HepG2 (cell line): ENCODE data around the gene FRMD4A. TPM values are rescaled to one million over a fixed set of nuclear protein-coding genes. Genes with fewer than 3 reads are reported as not detected.

Experiments
- ATAC-seq: fragments of 200-7000 bp; cut with Tn5 transposase; 3 replicates; pipeline ENCODE4 v1.9.1; 2020; ENCODE audit warnings: mild to moderate bottlenecking, moderate library complexity
- BruUV-seq: library from RNA; stranded (reverse); fragments of 400-500 nt; replicated peaks from 2 replicates; lab custom pipeline; 2021; lab: Mats Ljungman, UMichigan
- CTCF ChIA-PET: fragments of 300-600 bp; formaldehyde crosslinking; extraction: SDS; loops from one replicate; lab custom pipeline; 2021; ENCODE audit warnings: low total read pairs, inconsistent platforms, low intra/inter-chr PET ratio; lab: Yijun Ruan, JAX
- POLR2A ChIA-PET: fragments of 350-600 bp; sonication (Branson Sonifier 250); formaldehyde crosslinking; loops from one replicate; lab custom pipeline; 2020; ENCODE audit warnings: antibody characterized with exemption, inconsistent platforms; lab: Yijun Ruan, JAX
- DNase-seq: peaks from one replicate; pipeline ENCODE4 v3.0.0-alpha.2; 2015; ENCODE audit warnings: low spot score
- FAIRE-seq: peaks from 3 replicates; lab custom pipeline; 2011; peaks lifted over from hg19 to GRCh38; lab: Jason Lieb, UNC
- H2AFZ ChIP-seq: one replicate; pipeline ENCODE4 v1.6.1; 2011; ENCODE audit warnings: low read length, inconsistent platforms
- H3K27ac ChIP-seq: fragments of 300-600 bp; 3 replicates; pipeline ENCODE4 v1.8.0; 2011; ENCODE audit warnings: mixed run types, mild to moderate bottlenecking, mixed read lengths, low read length, inconsistent platforms; ENCODE audit not compliant: insufficient read depth; ENCODE audit errors: extremely low read length
- H3K27me3 ChIP-seq, 2 experiments: fragments of 200-600 bp in 1 of 2; 2 replicates in 1 of 2; 3 replicates in 1 of 2; pipeline versions ENCODE4 v1.6.0 to v1.8.0; 2011; ENCODE audit warnings: low read length in 2 of 2, mild to moderate bottlenecking in 2 of 2, moderate library complexity in 2 of 2, inconsistent platforms in 1 of 2; ENCODE audit not compliant: insufficient read depth in 2 of 2, control insufficient read depth in 1 of 2
- H3K36me3 ChIP-seq, 2 experiments: fragments of 200-600 bp in 1 of 2; replicated peaks in 1 of 2; 2 replicates in 1 of 2; 3 replicates in 1 of 2; pipeline versions ENCODE4 v1.5.1 to v1.8.0; 2011; ENCODE audit warnings: low read length in 2 of 2, inconsistent platforms in 1 of 2; ENCODE audit not compliant: insufficient read depth in 2 of 2, control insufficient read depth in 1 of 2
- H3K4me1 ChIP-seq: 2 replicates; pipeline ENCODE4 v1.5.1; 2012; ENCODE audit warnings: low read length, inconsistent platforms; ENCODE audit not compliant: insufficient read depth
- H3K4me2 ChIP-seq: 2 replicates; pipeline ENCODE4 v1.6.0; 2011; ENCODE audit warnings: low read depth, low read length, inconsistent platforms
- H3K4me3 ChIP-seq, 3 experiments: fragments of 200-600 bp in 1 of 3; sonication (generic), shearing (Covaris generic) in 1 of 3; replicated peaks in 1 of 3; 2 replicates each; pipeline ENCODE4 v1.5.1; 2011 to 2016; ENCODE audit warnings: low read length in 3 of 3, inconsistent platforms in 2 of 3, low read depth in 2 of 3, mild to moderate bottlenecking in 2 of 3, control low read depth in 1 of 3, mixed read lengths in 1 of 3; ENCODE audit not compliant: insufficient read depth in 1 of 3
- H3K79me2 ChIP-seq: one replicate; pipeline ENCODE4 v1.6.1; 2011; ENCODE audit warnings: low read length, inconsistent platforms; ENCODE audit not compliant: insufficient read depth
- H3K9ac ChIP-seq: 2 replicates; pipeline ENCODE4 v1.6.0; 2011; ENCODE audit warnings: mild to moderate bottlenecking, low read depth, low read length, inconsistent platforms; ENCODE audit not compliant: insufficient read depth
- H3K9me3 ChIP-seq: 2 replicates; pipeline ENCODE4 v1.5.1; 2012; ENCODE audit warnings: mild to moderate bottlenecking, low read length
- H4K20me1 ChIP-seq: 2 replicates; pipeline ENCODE4 v1.6.0; 2011; ENCODE audit warnings: inconsistent platforms, mild to moderate bottlenecking, low read length, moderate library complexity; ENCODE audit not compliant: insufficient read depth
- CAMTA2 ChIP-seq: sonication (generic); formaldehyde crosslinking; IDR thresholded peaks from 2 replicates; pipeline ENCODE4 v1.4.0; 2020; ENCODE audit warnings: mild to moderate bottlenecking, missing genetic modification reagents, borderline replicate concordance
- DR1 ChIP-seq: sonication (generic); formaldehyde crosslinking; IDR thresholded peaks from 2 replicates; pipeline ENCODE4 v1.8.0; 2021; ENCODE audit warnings: mild to moderate bottlenecking, missing genetic modification reagents, inconsistent platforms
- MIER2 ChIP-seq: IDR thresholded peaks from 2 replicates; pipeline ENCODE4 v1.6.1; 2016; ENCODE audit warnings: missing biosample characterization, missing genetic modification reagents
- MIXL1 ChIP-seq: IDR thresholded peaks from 2 replicates; pipeline ENCODE4 v1.6.1; 2016
- TAF15 ChIP-seq: fragments of 200-400 bp; formaldehyde crosslinking; IDR thresholded peaks from one replicate; pipeline ENCODE4 v1.6.1; 2018; ENCODE audit warnings: mild to moderate bottlenecking, low read depth, low read length; ENCODE audit not compliant: poor library complexity, severe bottlenecking
- TMF1 ChIP-seq: sonication (generic); formaldehyde crosslinking; IDR thresholded peaks from 2 replicates; pipeline ENCODE4 v1.8.1; 2022; ENCODE audit warnings: low read depth, missing genetic modification reagents
- ZNF143 ChIP-seq: sonication (generic); formaldehyde crosslinking; IDR thresholded peaks from 2 replicates; pipeline ENCODE4 v1.4.0; 2020; ENCODE audit warnings: missing genetic modification reagents
- ZNF546 ChIP-seq: sonication (generic); formaldehyde crosslinking; conservative IDR thresholded peaks from 2 replicates; pipeline ENCODE4 v1.8.1; 2023; ENCODE audit warnings: mild to moderate bottlenecking, missing genetic modification reagents
- ZNF550 ChIP-seq: sonication (generic); formaldehyde crosslinking; IDR thresholded peaks from 2 replicates; pipeline ENCODE4 v1.4.0; 2020; ENCODE audit warnings: mild to moderate bottlenecking, missing genetic modification reagents, borderline replicate concordance
- ZNF737 ChIP-seq: sonication (generic); formaldehyde crosslinking; IDR thresholded peaks from 2 replicates; pipeline ENCODE4 v1.5.0; 2020; ENCODE audit warnings: missing genetic modification reagents, mild to moderate bottlenecking, borderline replicate concordance
- WGBS: methylation state at CpG from one replicate; pipeline ENCODE4 v1.1.6; 2017; ENCODE audit warnings: low lambda C conversion rate; 5-methylcytosine and 5-hydroxymethylcytosine counted together
- in situ Hi-C: cut with HindIII; loops from 2 replicates; pipeline ENCODE4 v1.10.0; 2017; ENCODE audit warnings: low pct_unique_long_range_greater_than_20kb; ENCODE audit not compliant: extremely low pct_ligation_motif_present
- intact Hi-C: fragments of 100-400 bp; cut with micrococcal nuclease; formaldehyde crosslinking; loops from one replicate; pipeline ENCODE4 v1.10.0; 2022; ENCODE audit not compliant: unreplicated experiment
- polyA plus RNA-seq, 8 experiments: library from polyadenylated mRNA; depleted of rRNA in 3 of 8; stranded (reverse) in 7 of 8; unstranded in 1 of 8; fragments of >200 nt; fragmentation: Illumina TruSeq in 4 of 8; extraction: Trizol in 4 of 8; gene quantifications; 2 replicates each; pipeline versions ENCODE4 v1.2.1 to v1.2.3, GENCODE V29; 2011 to 2016; ENCODE audit warnings: low read depth in 4 of 8, missing spikeins in 1 of 8, mixed read lengths in 1 of 8; ENCODE audit not compliant: insufficient read depth in 1 of 8
- total RNA-seq, 5 experiments: library from RNA; depleted of rRNA; stranded (reverse); fragments of >200 nt; fragmentation: Illumina TruSeq; extraction: Trizol; gene quantifications; 2 replicates each; pipeline ENCODE4 v1.2.3, GENCODE V29; 2016; ENCODE audit warnings: low read depth in 1 of 5
- TF ChIP-seq, protein P1 (sequence below): sonication (generic); formaldehyde crosslinking; IDR thresholded peaks from 2 replicates; pipeline ENCODE4 v1.4.0; 2020; ENCODE audit warnings: mild to moderate bottlenecking, missing genetic modification reagents
- TF ChIP-seq, protein P2 (sequence below): sonication (generic); formaldehyde crosslinking; IDR thresholded peaks from 2 replicates; pipeline ENCODE4 v1.4.0; 2020; ENCODE audit warnings: missing genetic modification reagents
- TF ChIP-seq, protein P3 (sequence below): sonication (generic); formaldehyde crosslinking; IDR thresholded peaks from 2 replicates; pipeline ENCODE4 v1.5.0; 2020; ENCODE audit warnings: missing genetic modification reagents
- TF ChIP-seq, protein P4 (sequence below): sonication (generic); formaldehyde crosslinking; IDR thresholded peaks from 2 replicates; pipeline ENCODE4 v1.4.0; 2020; ENCODE audit warnings: missing genetic modification reagents; ENCODE audit errors: not compliant biosample characterization
- TF ChIP-seq, protein P5 (sequence below): sonication (generic); formaldehyde crosslinking; IDR thresholded peaks from 2 replicates; pipeline ENCODE4 v1.8.0; 2022; ENCODE audit warnings: low read depth, missing genetic modification reagents

The FRMD4A gene
- total and polyA plus RNA-seq, 2 of the 13 experiments (the other 11 are each of a cell fraction or from before 2014, with no cell fraction given), result 0.09 to 0.26 TPM

DNA sequence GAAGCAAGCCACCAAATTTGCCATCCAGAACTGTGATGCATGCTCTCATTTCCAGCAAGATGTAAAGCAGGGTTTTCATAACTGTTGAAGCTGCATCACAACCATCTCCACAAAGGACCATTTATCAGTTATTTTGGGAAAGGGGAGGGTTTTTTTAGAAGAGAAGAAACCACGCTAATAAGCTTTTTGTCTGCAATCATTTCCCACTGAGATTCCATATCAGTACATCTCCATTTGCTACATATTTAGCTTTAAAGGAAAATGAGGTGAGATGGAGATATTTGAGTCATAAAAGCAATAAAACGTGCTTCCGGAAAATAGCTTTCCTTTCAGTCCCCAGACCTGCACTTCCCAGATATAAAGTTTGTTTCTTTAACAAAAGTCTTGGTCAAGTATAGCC lies 258.2 kb downstream of the FRMD4A start:
- in situ Hi-C loops, result no loop called here
- no peak overlapping the region for H3K4me3 ChIP-seq
- no peak overlapping the region for H3K4me2 ChIP-seq
- H3K4me1 ChIP-seq, result no peaks in the 10 kb centered on the region
- no TSS peak for BruUV-seq
- no peaks in the 10 kb centered on the region for H3K9me3 ChIP-seq
- ATAC-seq, result no peak
- no peak for DNase-seq
- intact Hi-C loops, result no loop called here
- FAIRE-seq, result no peak
- no peaks in the 10 kb centered on the region; a peak in 1 of 5 replicates for H3K27me3 ChIP-seq
- WGBS, result 11% methylated on average over 3 of the region's 3 CpGs
- no peak overlapping the region for H2AFZ ChIP-seq
- no peak overlapping the region for H3K27ac ChIP-seq
- ChIA-PET POLR2A (no interaction called here), CTCF (no interaction called here)
- no peak overlapping the region for H3K9ac ChIP-seq
- H3K79me2 ChIP-seq, result no peaks in the 10 kb centered on the region
- H4K20me1 ChIP-seq, result no peaks in the 10 kb centered on the region
- no peaks in the 10 kb centered on the region for H3K36me3 ChIP-seq
- TF ChIP-seq, protein P1, sequence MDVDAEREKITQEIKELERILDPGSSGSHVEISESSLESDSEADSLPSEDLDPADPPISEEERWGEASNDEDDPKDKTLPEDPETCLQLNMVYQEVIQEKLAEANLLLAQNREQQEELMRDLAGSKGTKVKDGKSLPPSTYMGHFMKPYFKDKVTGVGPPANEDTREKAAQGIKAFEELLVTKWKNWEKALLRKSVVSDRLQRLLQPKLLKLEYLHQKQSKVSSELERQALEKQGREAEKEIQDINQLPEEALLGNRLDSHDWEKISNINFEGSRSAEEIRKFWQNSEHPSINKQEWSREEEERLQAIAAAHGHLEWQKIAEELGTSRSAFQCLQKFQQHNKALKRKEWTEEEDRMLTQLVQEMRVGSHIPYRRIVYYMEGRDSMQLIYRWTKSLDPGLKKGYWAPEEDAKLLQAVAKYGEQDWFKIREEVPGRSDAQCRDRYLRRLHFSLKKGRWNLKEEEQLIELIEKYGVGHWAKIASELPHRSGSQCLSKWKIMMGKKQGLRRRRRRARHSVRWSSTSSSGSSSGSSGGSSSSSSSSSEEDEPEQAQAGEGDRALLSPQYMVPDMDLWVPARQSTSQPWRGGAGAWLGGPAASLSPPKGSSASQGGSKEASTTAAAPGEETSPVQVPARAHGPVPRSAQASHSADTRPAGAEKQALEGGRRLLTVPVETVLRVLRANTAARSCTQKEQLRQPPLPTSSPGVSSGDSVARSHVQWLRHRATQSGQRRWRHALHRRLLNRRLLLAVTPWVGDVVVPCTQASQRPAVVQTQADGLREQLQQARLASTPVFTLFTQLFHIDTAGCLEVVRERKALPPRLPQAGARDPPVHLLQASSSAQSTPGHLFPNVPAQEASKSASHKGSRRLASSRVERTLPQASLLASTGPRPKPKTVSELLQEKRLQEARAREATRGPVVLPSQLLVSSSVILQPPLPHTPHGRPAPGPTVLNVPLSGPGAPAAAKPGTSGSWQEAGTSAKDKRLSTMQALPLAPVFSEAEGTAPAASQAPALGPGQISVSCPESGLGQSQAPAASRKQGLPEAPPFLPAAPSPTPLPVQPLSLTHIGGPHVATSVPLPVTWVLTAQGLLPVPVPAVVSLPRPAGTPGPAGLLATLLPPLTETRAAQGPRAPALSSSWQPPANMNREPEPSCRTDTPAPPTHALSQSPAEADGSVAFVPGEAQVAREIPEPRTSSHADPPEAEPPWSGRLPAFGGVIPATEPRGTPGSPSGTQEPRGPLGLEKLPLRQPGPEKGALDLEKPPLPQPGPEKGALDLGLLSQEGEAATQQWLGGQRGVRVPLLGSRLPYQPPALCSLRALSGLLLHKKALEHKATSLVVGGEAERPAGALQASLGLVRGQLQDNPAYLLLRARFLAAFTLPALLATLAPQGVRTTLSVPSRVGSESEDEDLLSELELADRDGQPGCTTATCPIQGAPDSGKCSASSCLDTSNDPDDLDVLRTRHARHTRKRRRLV (CRISPR knock-in tag), result no peak
- TF ChIP-seq DR1 (CRISPR knock-in tag) (no peak), MIER2 (CRISPR knock-in tag) (no peak), ZNF737 (CRISPR knock-in tag) (no peak), ZNF546 (CRISPR knock-in tag) (no peak), ZNF550 (CRISPR knock-in tag) (no peak), TAF15 (no peak), ZNF143 (no peak), CAMTA2 (CRISPR knock-in tag) (no peak), MIXL1 (CRISPR knock-in tag) (no peak), TMF1 (CRISPR knock-in tag) (no peak)
- TF ChIP-seq, protein P2, sequence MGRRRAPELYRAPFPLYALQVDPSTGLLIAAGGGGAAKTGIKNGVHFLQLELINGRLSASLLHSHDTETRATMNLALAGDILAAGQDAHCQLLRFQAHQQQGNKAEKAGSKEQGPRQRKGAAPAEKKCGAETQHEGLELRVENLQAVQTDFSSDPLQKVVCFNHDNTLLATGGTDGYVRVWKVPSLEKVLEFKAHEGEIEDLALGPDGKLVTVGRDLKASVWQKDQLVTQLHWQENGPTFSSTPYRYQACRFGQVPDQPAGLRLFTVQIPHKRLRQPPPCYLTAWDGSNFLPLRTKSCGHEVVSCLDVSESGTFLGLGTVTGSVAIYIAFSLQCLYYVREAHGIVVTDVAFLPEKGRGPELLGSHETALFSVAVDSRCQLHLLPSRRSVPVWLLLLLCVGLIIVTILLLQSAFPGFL (CRISPR knock-in tag), result no peak
- TF ChIP-seq, protein P3, sequence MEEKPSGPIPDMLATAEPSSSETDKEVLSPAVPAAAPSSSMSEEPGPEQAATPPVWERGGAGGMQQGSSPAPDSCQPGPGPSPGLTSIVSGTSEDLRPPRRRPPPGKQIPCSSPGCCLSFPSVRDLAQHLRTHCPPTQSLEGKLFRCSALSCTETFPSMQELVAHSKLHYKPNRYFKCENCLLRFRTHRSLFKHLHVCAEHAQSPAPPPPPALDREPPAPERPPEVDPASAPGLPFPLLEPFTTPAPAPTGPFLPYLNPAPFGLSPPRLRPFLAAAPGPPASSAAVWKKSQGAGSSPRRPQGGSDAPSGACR (CRISPR knock-in tag), result no peak
- TF ChIP-seq, protein P4, sequence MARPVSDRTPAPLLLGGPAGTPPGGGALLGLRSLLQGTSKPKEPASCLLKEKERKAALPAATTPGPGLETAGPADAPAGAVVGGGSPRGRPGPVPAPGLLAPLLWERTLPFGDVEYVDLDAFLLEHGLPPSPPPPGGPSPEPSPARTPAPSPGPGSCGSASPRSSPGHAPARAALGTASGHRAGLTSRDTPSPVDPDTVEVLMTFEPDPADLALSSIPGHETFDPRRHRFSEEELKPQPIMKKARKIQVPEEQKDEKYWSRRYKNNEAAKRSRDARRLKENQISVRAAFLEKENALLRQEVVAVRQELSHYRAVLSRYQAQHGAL (CRISPR knock-in tag), result no peak
- TF ChIP-seq, protein P5, sequence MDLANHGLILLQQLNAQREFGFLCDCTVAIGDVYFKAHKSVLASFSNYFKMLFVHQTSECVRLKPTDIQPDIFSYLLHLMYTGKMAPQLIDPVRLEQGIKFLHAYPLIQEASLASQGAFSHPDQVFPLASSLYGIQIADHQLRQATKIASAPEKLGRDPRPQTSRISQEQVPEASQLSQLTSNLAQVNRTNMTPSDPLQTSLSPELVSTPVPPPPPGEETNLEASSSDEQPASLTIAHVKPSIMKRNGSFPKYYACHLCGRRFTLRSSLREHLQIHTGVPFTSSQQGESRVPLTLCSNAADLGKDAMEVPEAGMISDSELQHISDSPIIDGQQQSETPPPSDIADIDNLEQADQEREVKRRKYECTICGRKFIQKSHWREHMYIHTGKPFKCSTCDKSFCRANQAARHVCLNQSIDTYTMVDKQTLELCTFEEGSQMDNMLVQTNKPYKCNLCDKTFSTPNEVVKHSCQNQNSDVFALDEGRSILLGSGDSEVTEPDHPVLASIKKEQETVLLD, result no peak
